HG03457 (cell line): ENCODE data around the gene HNRNPC.
"Not testable (repeated sequence)": the region's sequence is repeated elsewhere in the genome, so short reads cannot be mapped to it uniquely, and the experiment has no call there.

Experiments
- ATAC-seq: cut with Tn5 transposase; IDR thresholded peaks from one replicate; pipeline ENCODE4 v1.9.1; 2021; ENCODE audit warnings: moderate number of reproducible peaks; ENCODE audit not compliant: unreplicated experiment

HNRNPC gene

GRCh38 chr14:21197418-21198205, 71.6 kb downstream of the HNRNPC start:
- no peak for ATAC-seq

- no peak for ATAC-seq
Measured at GRCh38 chr14:21194597-21194996, 74.6 kb downstream of the HNRNPC start.

- no peak for ATAC-seq
Measured at GRCh38 chr14:21192875-21193535, 76.2 kb downstream of the HNRNPC start.

- ATAC-seq, result no peak
Measured at GRCh38 chr14:21192447-21192822, 76.8 kb downstream of the HNRNPC start.

GRCh38 chr14:21191809-21192446, 77.3 kb downstream of the HNRNPC start:
- ATAC-seq, result no peak

- no peak for ATAC-seq
Measured at GRCh38 chr14:21191261-21191808, 77.9 kb downstream of the HNRNPC start.

GRCh38 chr14:21185491-21185890, 83.8 kb downstream of the HNRNPC start:
- ATAC-seq, result no peak

- ATAC-seq, result no peak
Measured at GRCh38 chr14:21184254-21184653, 85.0 kb downstream of the HNRNPC start.

- no peak for ATAC-seq
Measured at GRCh38 chr14:21182166-21182565, 87.1 kb downstream of the HNRNPC start.

- ATAC-seq, result no peak
Measured at GRCh38 chr14:21171128-21171527, 98.1 kb downstream of the HNRNPC start.

- ATAC-seq, result no peak
Measured at GRCh38 chr14:21169573-21169972, 99.7 kb downstream of the HNRNPC start.

- no peak for ATAC-seq
Measured at GRCh38 chr14:21168055-21168454, 101.2 kb downstream of the HNRNPC start.

GRCh38 chr14:21165670-21166069, 103.6 kb downstream of the HNRNPC start:
- not testable (repeated sequence) for ATAC-seq

GRCh38 chr14:21165002-21165605, 104.1 kb downstream of the HNRNPC start:
- ATAC-seq, result not testable (repeated sequence)

- ATAC-seq, result no peak
Measured at GRCh38 chr14:21163871-21164291, 105.4 kb downstream of the HNRNPC start.

- ATAC-seq, result no peak
Measured at GRCh38 chr14:21162081-21162480, 107.2 kb downstream of the HNRNPC start.

GRCh38 chr14:21160061-21160610, 109.1 kb downstream of the HNRNPC start:
- ATAC-seq, result no peak
